K562 (cell line): ENCODE results near the gene CD68. TPM values are rescaled to one million over a fixed set of nuclear protein-coding genes. Genes with fewer than 3 reads are reported as not detected.

Experiments used
- ARID1B ChIP-seq: fragments of 450-650 bp; IDR thresholded peaks from 2 replicates; pipeline ENCODE4 v1.6.1; 2016; ENCODE audit warnings: antibody characterized with exemption, mild to moderate bottlenecking, inconsistent platforms
- BCL6 ChIP-seq: fragments of 250-450 bp; sonication (Bioruptor Pico); IDR thresholded peaks from 2 replicates; pipeline ENCODE4 v1.4.0; 2020
- BHLHE40 ChIP-seq: IDR thresholded peaks from 2 replicates; pipeline ENCODE4 v1.6.1; 2011; ENCODE audit warnings: low read length, improper control_type of control experiment
- DIDO1 ChIP-seq: fragments of 450-650 bp; IDR thresholded peaks from 2 replicates; pipeline ENCODE4 v1.6.1; 2016; ENCODE audit warnings: low read depth, missing biosample characterization, missing genetic modification characterization
- DPF2 ChIP-seq: fragments of 450-650 bp; IDR thresholded peaks from 2 replicates; pipeline ENCODE4 v1.6.1; 2016
- MCM2 ChIP-seq: fragments of 450-650 bp; IDR thresholded peaks from 2 replicates; pipeline ENCODE4 v1.6.1; 2017; ENCODE audit warnings: low read depth, mild to moderate bottlenecking
- MTF1 ChIP-seq: fragments of 250-450 bp; sonication (Bioruptor Pico); IDR thresholded peaks from 2 replicates; pipeline ENCODE4 v1.9.0; 2021; ENCODE audit warnings: moderate library complexity, mild to moderate bottlenecking, inconsistent platforms, borderline replicate concordance
- NFE2 ChIP-seq: IDR thresholded peaks from 2 replicates; pipeline ENCODE4 v1.6.1; 2014; ENCODE audit warnings: antibody characterized with exemption, low read depth
- POLR2AphosphoS5 ChIP-seq: IDR thresholded peaks from 2 replicates; pipeline ENCODE4 v1.6.1; 2011; ENCODE audit warnings: mild to moderate bottlenecking, low read depth, low read length, moderate library complexity; ENCODE audit not compliant: control insufficient read depth, insufficient read depth
- POLR2B ChIP-seq: fragments of 450-650 bp; IDR thresholded peaks from 2 replicates; pipeline ENCODE4 v1.6.1; 2018; ENCODE audit warnings: low read depth; ENCODE audit not compliant: partially characterized antibody
- PURB ChIP-seq: sonication (generic); formaldehyde crosslinking; IDR thresholded peaks from 2 replicates; pipeline ENCODE4 v1.9.0; 2021; ENCODE audit warnings: low read depth, mild to moderate bottlenecking, missing genetic modification reagents
- SMARCB1 ChIP-seq: IDR thresholded peaks from 2 replicates; pipeline ENCODE4 v1.6.1; 2011; ENCODE audit warnings: improper control_type of control experiment, low read depth; ENCODE audit not compliant: insufficient read length
- polyA plus RNA-seq, 8 experiments: library from polyadenylated mRNA; depleted of rRNA in 4 of 8; stranded (reverse) in 5 of 8; unstranded in 3 of 8; fragments of >200 nt; fragmentation: Nextera tagmentation in 2 of 8; fragmentation: Illumina TruSeq in 1 of 8; extraction: Ambion mirVana in 2 of 8; extraction: Trizol in 1 of 8; gene quantifications; 2 replicates each; pipeline versions ENCODE4 v1.2.1 to v1.2.3, GENCODE V29; 2011 to 2014; ENCODE audit warnings: inconsistent platforms in 1 of 8, missing spikeins in 1 of 8
- total RNA-seq, 7 experiments: library from RNA; depleted of rRNA in 6 of 7; stranded (reverse); fragments of >200 nt in 6 of 7; fragmentation: Illumina TruSeq in 2 of 7; extraction: Trizol in 2 of 7; gene quantifications; 2 replicates each; pipeline versions ENCODE4 v1.2.1 to v1.2.3, GENCODE V29; 2011 to 2021; ENCODE audit warnings: low replicate concordance in 1 of 7
- TF ChIP-seq, protein P1 (sequence below): fragments of 450-650 bp; formaldehyde crosslinking; IDR thresholded peaks from 2 replicates; pipeline ENCODE4 v1.4.0; 2020; ENCODE audit warnings: mild to moderate bottlenecking, moderate library complexity
- TF ChIP-seq, protein P2 (sequence below): fragments of 450-650 bp; IDR thresholded peaks from 2 replicates; pipeline ENCODE4 v1.6.1; 2016
- TF ChIP-seq, protein P3 (sequence below): conservative IDR thresholded peaks from 2 replicates; pipeline ENCODE4 v1.6.1; 2011; ENCODE audit warnings: low read depth, mild to moderate bottlenecking, low read length; ENCODE audit not compliant: control insufficient read depth
- TF ChIP-seq, protein P4 (sequence below), 2 experiments: fragments of 450-650 bp; formaldehyde crosslinking in 1 of 2; IDR thresholded peaks; 2 replicates each; pipeline versions ENCODE4 v1.4.0 to v1.6.1; 2014 to 2020; ENCODE audit warnings: mild to moderate bottlenecking in 2 of 2, borderline replicate concordance in 1 of 2, low read depth in 1 of 2

The CD68 gene
- total and polyA plus RNA-seq, 9 of the 15 experiments (the other 6 are each of a cell fraction or from before 2014, with no cell fraction given), result 28.2 to 89.8 (median 37.7) TPM

DNA sequence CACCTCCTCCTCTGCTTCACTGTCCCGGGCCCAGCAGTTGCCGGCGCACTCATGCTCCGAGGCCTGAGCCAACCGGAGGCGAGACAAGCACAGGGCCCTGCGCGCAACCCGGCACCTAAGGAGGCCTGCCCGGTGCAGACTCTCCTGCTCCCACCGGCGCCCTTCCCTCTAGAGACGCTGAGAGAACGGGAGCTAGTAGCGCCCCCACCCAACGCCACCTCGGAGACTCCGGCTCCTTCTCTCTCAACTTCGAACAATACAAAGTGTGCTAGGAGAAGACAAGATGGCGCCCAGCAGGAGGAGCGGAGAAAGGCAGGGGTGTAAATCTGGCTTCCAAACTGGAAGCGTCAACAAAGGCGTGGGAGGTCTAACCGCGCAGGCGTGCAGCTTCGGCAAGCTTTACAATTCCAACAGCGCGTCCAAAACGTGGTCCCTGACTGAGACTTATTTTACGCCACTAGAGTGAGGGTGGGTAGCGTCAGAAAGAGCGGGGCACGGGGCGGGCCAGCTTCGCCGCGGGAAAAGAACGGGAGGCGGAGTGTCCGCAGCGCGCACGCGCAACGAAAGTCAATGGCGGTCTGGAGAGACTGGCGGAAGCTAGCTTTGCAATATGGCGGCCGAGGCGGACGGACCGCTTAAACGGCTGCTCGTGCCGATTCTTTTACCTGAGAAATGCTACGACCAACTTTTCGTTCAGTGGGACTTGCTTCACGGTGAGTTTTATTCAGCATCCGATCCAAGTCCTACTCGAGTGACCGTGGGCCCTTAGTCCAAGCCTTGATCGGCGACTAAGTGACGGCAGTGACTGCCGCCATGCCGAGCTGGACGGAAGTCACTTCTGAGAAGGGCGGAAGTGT is 4.0 kb downstream of the CD68 start, which contains the start of gene MPDU1 (continued):
- TF ChIP-seq DIDO1 (tag) (peak; percentile 75; the same call in 1 of the 2 replicates), POLR2B (peak; percentile 80), DPF2 (no peak), PURB (CRISPR knock-in tag) (no peak), NFE2 (no peak), BHLHE40 (peak; percentile 72), MTF1 (no peak), BCL6 (CRISPR knock-in tag) (no peak), MCM2 (no peak), SMARCB1 (no peak), POLR2AphosphoS5 (peak; percentile 32; the same call in 1 of the 2 replicates), ARID1B (0 out of 2 replicates have a peak, but pooled peaks have one; percentile 16)
- TF ChIP-seq, protein P1, sequence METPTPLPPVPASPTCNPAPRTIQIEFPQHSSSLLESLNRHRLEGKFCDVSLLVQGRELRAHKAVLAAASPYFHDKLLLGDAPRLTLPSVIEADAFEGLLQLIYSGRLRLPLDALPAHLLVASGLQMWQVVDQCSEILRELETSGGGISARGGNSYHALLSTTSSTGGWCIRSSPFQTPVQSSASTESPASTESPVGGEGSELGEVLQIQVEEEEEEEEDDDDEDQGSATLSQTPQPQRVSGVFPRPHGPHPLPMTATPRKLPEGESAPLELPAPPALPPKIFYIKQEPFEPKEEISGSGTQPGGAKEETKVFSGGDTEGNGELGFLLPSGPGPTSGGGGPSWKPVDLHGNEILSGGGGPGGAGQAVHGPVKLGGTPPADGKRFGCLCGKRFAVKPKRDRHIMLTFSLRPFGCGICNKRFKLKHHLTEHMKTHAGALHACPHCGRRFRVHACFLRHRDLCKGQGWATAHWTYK (CRISPR knock-in tag), result no peak; the same call in 1 of the 2 replicates
- TF ChIP-seq, protein P2, sequence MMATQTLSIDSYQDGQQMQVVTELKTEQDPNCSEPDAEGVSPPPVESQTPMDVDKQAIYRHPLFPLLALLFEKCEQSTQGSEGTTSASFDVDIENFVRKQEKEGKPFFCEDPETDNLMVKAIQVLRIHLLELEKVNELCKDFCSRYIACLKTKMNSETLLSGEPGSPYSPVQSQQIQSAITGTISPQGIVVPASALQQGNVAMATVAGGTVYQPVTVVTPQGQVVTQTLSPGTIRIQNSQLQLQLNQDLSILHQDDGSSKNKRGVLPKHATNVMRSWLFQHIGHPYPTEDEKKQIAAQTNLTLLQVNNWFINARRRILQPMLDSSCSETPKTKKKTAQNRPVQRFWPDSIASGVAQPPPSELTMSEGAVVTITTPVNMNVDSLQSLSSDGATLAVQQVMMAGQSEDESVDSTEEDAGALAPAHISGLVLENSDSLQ, result peak; percentile 48
- TF ChIP-seq, protein P3, sequence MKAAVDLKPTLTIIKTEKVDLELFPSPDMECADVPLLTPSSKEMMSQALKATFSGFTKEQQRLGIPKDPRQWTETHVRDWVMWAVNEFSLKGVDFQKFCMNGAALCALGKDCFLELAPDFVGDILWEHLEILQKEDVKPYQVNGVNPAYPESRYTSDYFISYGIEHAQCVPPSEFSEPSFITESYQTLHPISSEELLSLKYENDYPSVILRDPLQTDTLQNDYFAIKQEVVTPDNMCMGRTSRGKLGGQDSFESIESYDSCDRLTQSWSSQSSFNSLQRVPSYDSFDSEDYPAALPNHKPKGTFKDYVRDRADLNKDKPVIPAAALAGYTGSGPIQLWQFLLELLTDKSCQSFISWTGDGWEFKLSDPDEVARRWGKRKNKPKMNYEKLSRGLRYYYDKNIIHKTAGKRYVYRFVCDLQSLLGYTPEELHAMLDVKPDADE, result no peak; the same call in 1 of the 2 replicates
- TF ChIP-seq, protein P4, sequence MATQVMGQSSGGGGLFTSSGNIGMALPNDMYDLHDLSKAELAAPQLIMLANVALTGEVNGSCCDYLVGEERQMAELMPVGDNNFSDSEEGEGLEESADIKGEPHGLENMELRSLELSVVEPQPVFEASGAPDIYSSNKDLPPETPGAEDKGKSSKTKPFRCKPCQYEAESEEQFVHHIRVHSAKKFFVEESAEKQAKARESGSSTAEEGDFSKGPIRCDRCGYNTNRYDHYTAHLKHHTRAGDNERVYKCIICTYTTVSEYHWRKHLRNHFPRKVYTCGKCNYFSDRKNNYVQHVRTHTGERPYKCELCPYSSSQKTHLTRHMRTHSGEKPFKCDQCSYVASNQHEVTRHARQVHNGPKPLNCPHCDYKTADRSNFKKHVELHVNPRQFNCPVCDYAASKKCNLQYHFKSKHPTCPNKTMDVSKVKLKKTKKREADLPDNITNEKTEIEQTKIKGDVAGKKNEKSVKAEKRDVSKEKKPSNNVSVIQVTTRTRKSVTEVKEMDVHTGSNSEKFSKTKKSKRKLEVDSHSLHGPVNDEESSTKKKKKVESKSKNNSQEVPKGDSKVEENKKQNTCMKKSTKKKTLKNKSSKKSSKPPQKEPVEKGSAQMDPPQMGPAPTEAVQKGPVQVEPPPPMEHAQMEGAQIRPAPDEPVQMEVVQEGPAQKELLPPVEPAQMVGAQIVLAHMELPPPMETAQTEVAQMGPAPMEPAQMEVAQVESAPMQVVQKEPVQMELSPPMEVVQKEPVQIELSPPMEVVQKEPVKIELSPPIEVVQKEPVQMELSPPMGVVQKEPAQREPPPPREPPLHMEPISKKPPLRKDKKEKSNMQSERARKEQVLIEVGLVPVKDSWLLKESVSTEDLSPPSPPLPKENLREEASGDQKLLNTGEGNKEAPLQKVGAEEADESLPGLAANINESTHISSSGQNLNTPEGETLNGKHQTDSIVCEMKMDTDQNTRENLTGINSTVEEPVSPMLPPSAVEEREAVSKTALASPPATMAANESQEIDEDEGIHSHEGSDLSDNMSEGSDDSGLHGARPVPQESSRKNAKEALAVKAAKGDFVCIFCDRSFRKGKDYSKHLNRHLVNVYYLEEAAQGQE (IDR thresholded peaks at IDR 0.05; ENCODE audit: borderline replicate concordance), result no peak
- TF ChIP-seq, protein P4 (CRISPR knock-in tag; IDR thresholded peaks at IDR 0.05; ENCODE audit: low read depth), result no peak
